Nephron (organoid): ENCODE data around the gene TTLL10.

Experiments used
- H3K27ac Mint-ChIP-seq, 3 experiments: 2 replicates each; pipeline ENCODE4 v1.8.0; 2020; ENCODE audit warnings: mixed read lengths in 3 of 3, mild to moderate bottlenecking in 2 of 3, moderate library complexity in 1 of 3
- H3K27me3 Mint-ChIP-seq: 2 replicates; pipeline ENCODE4 v1.8.0; 2021; ENCODE audit warnings: low read depth, mild to moderate bottlenecking, moderate library complexity, mixed read lengths
- H3K36me3 Mint-ChIP-seq: 2 replicates; pipeline ENCODE4 v1.8.0; 2020; ENCODE audit warnings: low read depth, mixed read lengths
- H3K4me1 Mint-ChIP-seq: 2 replicates; pipeline ENCODE4 v1.8.0; 2020; ENCODE audit warnings: mixed read lengths
- H3K4me3 Mint-ChIP-seq, 3 experiments: 2 replicates each; pipeline ENCODE4 v1.8.0; 2020; ENCODE audit warnings: mild to moderate bottlenecking in 3 of 3, mixed read lengths in 3 of 3, moderate library complexity in 2 of 3
- H3K9me3 Mint-ChIP-seq: 2 replicates; pipeline ENCODE4 v1.8.0; 2020; ENCODE audit warnings: mixed read lengths
- CTCF ChIP-seq, 3 experiments: fragments of 200-600 bp; sonication (generic); IDR thresholded peaks; one replicate each; pipeline ENCODE4 v1.5.0; 2021; ENCODE audit warnings: antibody characterized with exemption in 3 of 3; ENCODE audit not compliant: unreplicated experiment in 3 of 3

TTLL10 gene

GRCh38 chr1:1236945-1237873 lies 63.5 kb downstream of the TTLL10 start:
- Mint-ChIP-seq H3K36me3 (peaks cover 8% of the 10 kb centered on the region), H3K4me3 (no peak overlapping the region), H3K27ac (no peak overlapping the region), H3K27me3 (peaks cover 4% of the 10 kb centered on the region), H3K4me1 (peaks cover 17% of the 10 kb centered on the region), H3K9me3 (no peaks in the 10 kb centered on the region)
- no peak for TF ChIP-seq CTCF (IDR thresholded peaks at IDR 0.05; ENCODE audit: unreplicated experiment in 3 of 3)

GRCh38 chr1:1237874-1238701 lies 64.4 kb downstream of the TTLL10 start:
- peaks cover 17% of the 10 kb centered on the region for H3K4me1 Mint-ChIP-seq
- no peak for TF ChIP-seq CTCF (IDR thresholded peaks at IDR 0.05; ENCODE audit: unreplicated experiment in 3 of 3)

GRCh38 chr1:1238702-1239178 lies 65.1 kb downstream of the TTLL10 start:
- Mint-ChIP-seq H3K4me1 (peaks cover 11% of the 10 kb centered on the region), H3K36me3 (peaks cover 6% of the 10 kb centered on the region), H3K27ac (no peak overlapping the region), H3K4me3 (no peak overlapping the region), H3K27me3 (peaks cover 4% of the 10 kb centered on the region), H3K9me3 (no peaks in the 10 kb centered on the region)
- no peak for TF ChIP-seq CTCF (IDR thresholded peaks at IDR 0.05; ENCODE audit: unreplicated experiment in 3 of 3)

More at GRCh38 chr1:1237874-1238701, 64.4 kb downstream of the TTLL10 start:
- peaks cover 8% of the 10 kb centered on the region for H3K36me3 Mint-ChIP-seq
- peaks cover 4% of the 10 kb centered on the region for H3K27me3 Mint-ChIP-seq
- no peak overlapping the region for H3K4me3 Mint-ChIP-seq
- H3K9me3 Mint-ChIP-seq, result no peaks in the 10 kb centered on the region
- H3K27ac Mint-ChIP-seq, result no peak overlapping the region

- Mint-ChIP-seq H3K4me1 (peaks cover 6% of the 10 kb centered on the region), H3K27me3 (peaks cover 4% of the 10 kb centered on the region), H3K27ac (no peak overlapping the region), H3K4me3 (no peak overlapping the region), H3K9me3 (no peaks in the 10 kb centered on the region), H3K36me3 (peaks cover under 1% of the 10 kb centered on the region)
- TF ChIP-seq CTCF (IDR thresholded peaks at IDR 0.05; ENCODE audit: unreplicated experiment in 3 of 3), result no peak
Measured at GRCh38 chr1:1239227-1239613, 65.5 kb downstream of the TTLL10 start.

GRCh38 chr1:1239614-1240347 lies 66.1 kb downstream of the TTLL10 start:
- no peak overlapping the region for H3K4me3 Mint-ChIP-seq
- no peak for TF ChIP-seq CTCF (IDR thresholded peaks at IDR 0.05; ENCODE audit: unreplicated experiment in 3 of 3)
- H3K27ac Mint-ChIP-seq, result no peak overlapping the region
- peaks cover 4% of the 10 kb centered on the region for H3K27me3 Mint-ChIP-seq
- no peaks in the 10 kb centered on the region for H3K36me3 Mint-ChIP-seq
- peaks cover under 1% of the 10 kb centered on the region for H3K4me1 Mint-ChIP-seq
- H3K9me3 Mint-ChIP-seq, result no peaks in the 10 kb centered on the region
